Calu3 (cell line): ENCODE results near the gene DNAH17. TPM values are rescaled to one million over a fixed set of nuclear protein-coding genes. Genes with fewer than 3 reads are reported as not detected.
A peak's percentile ranks its signal among the peaks of the same experiment; 100 is the strongest.

Experiments
- BruUV-seq: library from RNA; stranded (reverse); fragments of 400-500 nt; replicated peaks from 2 replicates; lab custom pipeline; 2021; lab: Mats Ljungman, UMichigan
- CTCF ChIA-PET: fragments of 300-600 bp; sonication (Branson Sonifier 250); formaldehyde crosslinking; loops from one replicate; lab custom pipeline; 2022; ENCODE audit warnings: antibody characterized with exemption; lab: Charles Lee
- DNase-seq: peaks from one replicate; pipeline ENCODE4 v3.0.0; 2022
- H3K27ac Mint-ChIP-seq: one replicate; pipeline ENCODE4 v1.8.0; 2022; ENCODE audit warnings: mixed read lengths; ENCODE audit not compliant: unreplicated experiment
- H3K27me3 Mint-ChIP-seq: one replicate; pipeline ENCODE4 v1.8.0; 2022; ENCODE audit warnings: mixed read lengths; ENCODE audit not compliant: unreplicated experiment
- H3K36me3 Mint-ChIP-seq: one replicate; pipeline ENCODE4 v1.8.0; 2022; ENCODE audit warnings: mild to moderate bottlenecking, moderate library complexity, mixed read lengths; ENCODE audit not compliant: insufficient read depth, unreplicated experiment
- H3K4me1 Mint-ChIP-seq: one replicate; pipeline ENCODE4 v1.8.0; 2022; ENCODE audit warnings: mild to moderate bottlenecking, low read depth, mixed read lengths; ENCODE audit not compliant: unreplicated experiment
- H3K4me3 Mint-ChIP-seq: one replicate; pipeline ENCODE4 v1.8.0; 2022; ENCODE audit warnings: mild to moderate bottlenecking, low read depth, moderate library complexity, mixed read lengths; ENCODE audit not compliant: unreplicated experiment
- H3K9me3 Mint-ChIP-seq: one replicate; pipeline ENCODE4 v1.8.0; 2022; ENCODE audit warnings: low read depth, mixed read lengths; ENCODE audit not compliant: unreplicated experiment
- CTCF ChIP-seq: fragments of 200-600 bp; IDR thresholded peaks from one replicate; pipeline ENCODE4 v1.8.0; 2022; ENCODE audit warnings: antibody characterized with exemption; ENCODE audit not compliant: unreplicated experiment
- intact Hi-C: fragments of 100-400 bp; cut with micrococcal nuclease; formaldehyde crosslinking; loops from one replicate; pipeline ENCODE4 v1.10.0; 2022; ENCODE audit not compliant: unreplicated experiment
- total RNA-seq: library from RNA; stranded (reverse); gene quantifications from 2 replicates; pipeline ENCODE4 v1.2.3, GENCODE V29; 2022

DNAH17 gene
- total RNA-seq, 1 experiment from 2014 or later = 0.19 TPM

- H3K27ac Mint-ChIP-seq = no peak overlapping the region
- CTCF ChIA-PET = interaction anchor here (1.2 to 1.6 kb wide), 2 partner anchors 78 to 133 kb away, joined by 3 to 5 read pairs; no protein-coding TSS in a partner anchor
- intact Hi-C loops = no loop called here
- no peak for TF ChIP-seq CTCF
- H3K4me1 Mint-ChIP-seq = no peaks in the 10 kb centered on the region
- no peak for DNase-seq
- H3K36me3 Mint-ChIP-seq = no peaks in the 10 kb centered on the region
- no TSS peak for BruUV-seq
- peaks cover 48% of the 10 kb centered on the region for H3K27me3 Mint-ChIP-seq
- H3K4me3 Mint-ChIP-seq = no peak overlapping the region
- no peaks in the 10 kb centered on the region for H3K9me3 Mint-ChIP-seq
These were observed 1.9 kb downstream of the DNAH17 start for GRCh38 chr17:78575340-78575739.

DNA sequence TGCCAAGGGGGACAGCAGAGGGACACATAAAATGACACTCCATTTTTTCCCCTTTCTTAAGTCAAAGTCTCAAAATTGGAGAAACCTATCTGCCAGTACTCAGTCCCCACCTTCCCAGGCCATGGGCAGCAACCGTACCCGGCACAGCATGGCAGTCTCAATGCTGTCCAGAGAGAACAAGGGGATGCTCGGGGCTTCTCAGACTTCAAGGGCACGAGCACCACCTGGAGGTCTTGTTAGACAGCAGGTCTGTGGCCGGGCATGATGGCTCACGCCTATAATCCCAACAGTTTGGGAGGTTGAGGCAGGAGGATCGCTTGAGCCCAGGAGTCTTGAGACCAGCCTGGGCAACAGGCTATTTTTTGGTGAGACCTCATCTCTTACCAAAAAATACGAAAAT, 3.2 kb downstream of the DNAH17 start:
- H3K4me1 Mint-ChIP-seq = no peaks in the 10 kb centered on the region
- CTCF ChIA-PET = interaction anchor here (0.6 to 1.6 kb wide), 2 partner anchors 77 to 94 kb away, joined by 4 to 5 read pairs; no protein-coding TSS in a partner anchor
- no peaks in the 10 kb centered on the region for H3K36me3 Mint-ChIP-seq
- no TSS peak for BruUV-seq
- peaks cover 34% of the 10 kb centered on the region for H3K27me3 Mint-ChIP-seq
- no peak for TF ChIP-seq CTCF
- intact Hi-C loops = loop anchor here (5.0 kb wide), 1 partner anchor 77 kb away; no protein-coding TSS in a partner anchor
- DNase-seq = peak; percentile 51
- no peaks in the 10 kb centered on the region for H3K9me3 Mint-ChIP-seq
- no peak overlapping the region for H3K4me3 Mint-ChIP-seq
- H3K27ac Mint-ChIP-seq = no peak overlapping the region

GRCh38 chr17:78572239-78573205, 4.7 kb downstream of the DNAH17 start:
- H3K36me3 Mint-ChIP-seq = no peaks in the 10 kb centered on the region
- intact Hi-C loops = loop anchor here (5.0 kb wide), 1 partner anchor 75 kb away; no protein-coding TSS in a partner anchor

DNA sequence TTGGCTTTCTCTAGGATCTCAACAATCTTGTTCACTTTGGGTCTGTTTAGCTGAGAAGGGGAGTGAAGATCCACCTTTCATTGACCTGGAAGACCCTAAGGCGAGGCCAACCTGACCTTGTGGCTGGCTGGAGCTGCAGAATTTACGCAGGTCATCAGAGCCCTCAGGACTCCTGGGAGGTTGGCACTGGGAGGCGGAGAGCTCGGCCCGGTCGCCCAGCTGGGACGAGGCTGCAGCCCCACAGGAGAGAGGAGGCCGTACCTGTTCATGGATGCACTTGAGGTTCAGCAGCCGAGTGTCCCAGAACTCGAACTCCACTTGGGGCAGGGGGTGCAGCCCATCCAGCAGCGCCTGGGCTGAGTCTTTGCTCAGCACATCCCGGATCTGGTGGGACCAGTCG, 5.9 kb downstream of the DNAH17 start:
- intact Hi-C loops = loop anchor here (5.0 kb wide), 1 partner anchor 74 kb away; no protein-coding TSS in a partner anchor
- Mint-ChIP-seq H3K27me3 (peaks cover 14% of the 10 kb centered on the region), H3K4me3 (no peak overlapping the region)

More at GRCh38 chr17:78572239-78573205, 4.7 kb downstream of the DNAH17 start:
- H3K27ac Mint-ChIP-seq = no peak overlapping the region
- TF ChIP-seq CTCF = no peak
- no peaks in the 10 kb centered on the region for H3K9me3 Mint-ChIP-seq
- CTCF ChIA-PET = no interaction called here
- no TSS peak for BruUV-seq
- H3K4me3 Mint-ChIP-seq = no peak overlapping the region
- no peaks in the 10 kb centered on the region for H3K4me1 Mint-ChIP-seq
- H3K27me3 Mint-ChIP-seq = peaks cover 21% of the 10 kb centered on the region
- no peak for DNase-seq

More for the DNA sequence above, 5.9 kb downstream of the DNAH17 start:
- no peak for TF ChIP-seq CTCF
- Mint-ChIP-seq H3K9me3 (no peaks in the 10 kb centered on the region), H3K27ac (no peak overlapping the region), H3K36me3 (no peaks in the 10 kb centered on the region), H3K4me1 (no peaks in the 10 kb centered on the region)
- DNase-seq = no peak
- CTCF ChIA-PET = no interaction called here
- no TSS peak for BruUV-seq
